A549 (cell line): ENCODE measurements around the gene KLHL3. TPM values are rescaled to one million over a fixed set of nuclear protein-coding genes. Genes with fewer than 3 reads are reported as not detected.

Source experiments
- ATAC-seq, 2 experiments: fragments of 200-7000 bp in 1 of 2; fragments of >200 bp in 1 of 2; cut with Nextera tagmentation in 1 of 2; cut with Tn5 transposase in 1 of 2; 3 replicates each; pipeline versions ENCODE4 v1.8.0 to v1.9.1; 2018 to 2020; ENCODE audit warnings: mild to moderate bottlenecking in 1 of 2, moderate library complexity in 1 of 2
- CTCF ChIA-PET: fragments of 300-600 bp; sonication (Branson Sonifier 250); formaldehyde crosslinking; extraction: SDS; loops from one replicate; lab custom pipeline; 2021; ENCODE audit warnings: antibody characterized with exemption, inconsistent platforms; lab: Yijun Ruan, JAX
- POLR2A ChIA-PET: fragments of 350-600 bp; formaldehyde crosslinking; extraction: SDS; loops from one replicate; lab custom pipeline; 2021; ENCODE audit warnings: antibody characterized with exemption, inconsistent platforms; lab: Yijun Ruan, JAX
- DNase-seq, 2 experiments: peaks; one replicate each; pipeline versions ENCODE4 v3.0.0 to v3.0.0-alpha.2; 2011 to 2016; ENCODE audit warnings: low read depth in 1 of 2, low spot score in 1 of 2
- FAIRE-seq: peaks from 2 replicates; lab custom pipeline; 2011; peaks lifted over from hg19 to GRCh38; lab: Jason Lieb, UNC
- H3K27ac ChIP-seq, 2 experiments: fragments of >200 bp; sonication (Bioruptor Twin); formaldehyde crosslinking; 3 replicates each; pipeline ENCODE4 v1.5.1; 2016 to 2017
- H3K4me1 ChIP-seq: fragments of >200 bp; sonication (Bioruptor Twin); formaldehyde crosslinking; 3 replicates; pipeline ENCODE4 v1.6.1; 2016
- H3K4me2 ChIP-seq: fragments of >200 bp; sonication (Bioruptor Twin); formaldehyde crosslinking; 3 replicates; pipeline ENCODE4 v1.6.1; 2016
- H3K4me3 ChIP-seq: fragments of >200 bp; sonication (Bioruptor Twin); formaldehyde crosslinking; 3 replicates; pipeline ENCODE4 v1.5.1; 2016
- H3K9me3 ChIP-seq: fragments of >200 bp; sonication (Bioruptor Twin); formaldehyde crosslinking; 3 replicates; pipeline ENCODE4 v1.6.1; 2016
- EP300 ChIP-seq, 2 experiments: fragments of >200 bp; sonication (Bioruptor Twin); formaldehyde crosslinking; IDR thresholded peaks; 2 replicates in 1 of 2; 3 replicates in 1 of 2; pipeline ENCODE4 v1.6.1; 2016 to 2017
- FOSL2 ChIP-seq, 2 experiments: fragments of 450-650 bp in 1 of 2; fragments of >200 bp in 1 of 2; sonication (Bioruptor Twin) in 1 of 2; formaldehyde crosslinking; IDR thresholded peaks; 2 replicates each; pipeline versions ENCODE4 v1.5.0 to v1.6.1; 2016 to 2020; ENCODE audit warnings: mild to moderate bottlenecking in 1 of 2, moderate library complexity in 1 of 2
- HES2 ChIP-seq: fragments of >200 bp; sonication (Bioruptor Twin); formaldehyde crosslinking; IDR thresholded peaks from 2 replicates; pipeline ENCODE4 v1.6.1; 2016
- HOXA7 ChIP-seq: fragments of 250-450 bp; sonication (Bioruptor Pico); IDR thresholded peaks from 2 replicates; pipeline ENCODE4 v1.5.0; 2020; ENCODE audit warnings: mild to moderate bottlenecking, moderate library complexity
- HOXB13 ChIP-seq: fragments of 250-450 bp; sonication (Bioruptor Pico); IDR thresholded peaks from 2 replicates; pipeline ENCODE4 v1.5.0; 2020; ENCODE audit warnings: low read depth, mild to moderate bottlenecking, moderate library complexity
- MAFK ChIP-seq: fragments of 450-650 bp; IDR thresholded peaks from 2 replicates; pipeline ENCODE4 v1.6.1; 2014; ENCODE audit not compliant: partially characterized antibody
- MAZ ChIP-seq: fragments of 150-350 bp; IDR thresholded peaks from 2 replicates; pipeline ENCODE4 v1.6.1; 2014; ENCODE audit warnings: antibody characterized with exemption, low read depth, low read length, borderline replicate concordance
- MYC ChIP-seq: IDR thresholded peaks from 2 replicates; pipeline ENCODE4 v1.6.1; 2012; ENCODE audit warnings: mild to moderate bottlenecking, inconsistent platforms, low read length, improper control_type of control experiment, borderline replicate concordance
- NR3C1 ChIP-seq: fragments of >200 bp; sonication (Bioruptor Twin); formaldehyde crosslinking; IDR thresholded peaks from 3 replicates; pipeline ENCODE4 v1.6.1; 2017
- POLR2A ChIP-seq: IDR thresholded peaks from 2 replicates; pipeline ENCODE4 v1.6.1; 2012; ENCODE audit warnings: mild to moderate bottlenecking, low read length
- POLR2AphosphoS2 ChIP-seq: conservative IDR thresholded peaks from 2 replicates; pipeline ENCODE4 v1.6.1; 2012; ENCODE audit warnings: low read length, improper control_type of control experiment, inconsistent platforms
- RAD21 ChIP-seq, 2 experiments: fragments of >200 bp in 1 of 2; sonication (Bioruptor Twin) in 1 of 2; formaldehyde crosslinking in 1 of 2; IDR thresholded peaks in 1 of 2; conservative IDR thresholded peaks in 1 of 2; 2 replicates in 1 of 2; 3 replicates in 1 of 2; pipeline ENCODE4 v1.6.1; 2012 to 2018; ENCODE audit warnings: inconsistent platforms in 1 of 2
- RARB ChIP-seq: fragments of 250-450 bp; sonication (Bioruptor Pico); IDR thresholded peaks from 2 replicates; pipeline ENCODE4 v1.8.0; 2021; ENCODE audit warnings: mild to moderate bottlenecking, moderate library complexity
- SMC3 ChIP-seq: fragments of >200 bp; sonication (Bioruptor Twin); formaldehyde crosslinking; IDR thresholded peaks from 3 replicates; pipeline ENCODE4 v1.6.1; 2018; ENCODE audit warnings: inconsistent platforms
- ZFP36 ChIP-seq: fragments of 450-650 bp; IDR thresholded peaks from 2 replicates; pipeline ENCODE4 v1.6.1; 2014; ENCODE audit warnings: borderline replicate concordance; ENCODE audit not compliant: partially characterized antibody
- WGBS: methylation state at CpG from one replicate; pipeline ENCODE4 v1.1.6; 2017; ENCODE audit errors: missing lambda C conversion rate; 5-methylcytosine and 5-hydroxymethylcytosine counted together
- polyA plus RNA-seq, 4 experiments: library from polyadenylated mRNA; depleted of rRNA in 3 of 4; stranded (reverse); fragments of >200 nt; fragmentation: RNase III in 1 of 4; extraction: RNeasy Plus Mini Kit Qiagen cat#74134 plus additional on column Dnase treatment in 1 of 4; gene quantifications; 2 replicates in 3 of 4; 3 replicates in 1 of 4; pipeline ENCODE4 v1.2.3, GENCODE V29; 2011 to 2017
- TF ChIP-seq, protein P1 (sequence below): fragments of >200 bp; sonication (Bioruptor Twin); formaldehyde crosslinking; IDR thresholded peaks from 3 replicates; pipeline ENCODE4 v1.5.1; 2016
- TF ChIP-seq, protein P2 (sequence below): fragments of 250-450 bp; sonication (Bioruptor Pico); IDR thresholded peaks from 2 replicates; pipeline ENCODE4 v1.5.0; 2021; ENCODE audit warnings: mild to moderate bottlenecking, moderate library complexity, borderline replicate concordance

Gene KLHL3
- polyA plus RNA-seq, 2 of the 4 experiments (the other 2 are of a cell fraction) = 0.35 to 1.1 TPM

DNA sequence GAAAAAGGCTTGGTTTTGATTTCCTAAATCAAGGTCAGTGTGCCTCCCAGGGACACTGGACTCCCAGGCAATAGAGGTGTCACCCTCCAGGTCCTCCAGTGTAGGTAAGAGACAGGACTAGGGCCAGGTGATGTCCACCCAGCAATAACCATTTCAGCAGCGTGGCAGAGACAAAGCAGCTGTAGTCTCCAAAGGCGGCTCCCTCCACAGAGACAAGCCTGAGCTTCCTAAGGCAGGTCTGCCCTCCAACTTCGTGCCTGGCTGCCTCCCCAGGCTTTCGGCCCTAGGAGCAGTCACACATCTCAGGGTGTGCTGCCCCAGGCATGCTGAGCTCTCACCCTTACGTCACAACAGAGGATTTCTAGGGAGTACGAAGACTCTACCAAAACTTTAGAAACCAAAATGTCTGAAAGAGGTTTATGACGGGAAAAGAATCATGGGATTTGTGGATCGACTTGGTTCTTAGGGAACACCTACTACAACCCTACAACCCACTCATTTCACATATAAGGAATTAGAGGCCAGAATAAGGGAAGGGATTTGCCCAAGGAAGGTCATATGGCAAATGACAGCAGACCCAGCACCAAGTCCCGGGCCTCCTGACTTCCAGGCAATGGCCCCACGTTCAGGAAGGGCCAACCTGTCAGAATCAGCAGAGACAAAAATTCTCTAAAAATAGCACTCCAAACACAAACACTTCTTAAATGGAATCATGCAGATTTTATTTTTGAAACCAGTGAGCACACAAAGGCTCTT is 105.5 kb downstream of the KLHL3 start:
- ChIA-PET CTCF (interaction anchor here (0.5 to 5.5 kb wide), 35 partner anchors 10 to 519 kb away, joined by 3 to 135 read pairs (median 6); no protein-coding TSS in a partner anchor), POLR2A (no interaction called here)
- no peak overlapping the region for H3K4me3 ChIP-seq
- no peaks in the 10 kb centered on the region for H3K9me3 ChIP-seq
- DNase-seq = no peak
- no peak for TF ChIP-seq RARB
- no peak for TF ChIP-seq NR3C1
- TF ChIP-seq POLR2A = no peak
- TF ChIP-seq MAFK = no peak
- no peak for TF ChIP-seq POLR2AphosphoS2
- WGBS = 54% methylated on average over 8 of the region's 10 CpGs
- FAIRE-seq = no peak
- no peak overlapping the region for H3K4me2 ChIP-seq
- ATAC-seq = peak; percentile 31 to 46; a peak in 4 of 6 replicates
- no peaks in the 10 kb centered on the region for H3K4me1 ChIP-seq
- H3K27ac ChIP-seq = no peak overlapping the region

DNA sequence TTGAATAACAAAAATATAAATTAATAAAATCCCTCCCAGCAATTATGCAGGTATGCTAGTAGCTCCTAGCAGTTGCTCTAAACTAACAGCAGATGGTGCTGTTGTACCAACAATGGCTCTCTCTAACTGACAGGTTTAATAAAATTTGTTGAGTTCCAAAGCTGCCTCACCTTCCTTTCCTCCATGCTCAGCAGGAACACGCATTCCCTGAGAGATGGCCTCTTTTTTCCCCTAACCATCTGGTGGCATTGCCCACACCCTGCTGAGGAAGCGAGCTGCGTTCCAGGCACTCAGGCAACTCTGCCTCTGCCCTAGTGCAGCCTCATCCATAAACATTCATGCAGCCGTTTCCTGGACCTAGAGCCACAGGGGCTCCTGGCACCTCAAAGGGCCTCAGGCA is 106.2 kb downstream of the KLHL3 start:
- H3K4me3 ChIP-seq = no peak overlapping the region
- TF ChIP-seq ZFP36 (no peak), EP300 (IDR thresholded peaks at IDR 0.05) (no peak), MAFK (no peak), RAD21 (conservative IDR thresholded peaks at IDR 0.05 in 1 of 2, IDR thresholded peaks at IDR 0.05 in 1 of 2) (peak; percentile 89 to 91), SMC3 (peak; percentile 72)
- TF ChIP-seq, protein P1, sequence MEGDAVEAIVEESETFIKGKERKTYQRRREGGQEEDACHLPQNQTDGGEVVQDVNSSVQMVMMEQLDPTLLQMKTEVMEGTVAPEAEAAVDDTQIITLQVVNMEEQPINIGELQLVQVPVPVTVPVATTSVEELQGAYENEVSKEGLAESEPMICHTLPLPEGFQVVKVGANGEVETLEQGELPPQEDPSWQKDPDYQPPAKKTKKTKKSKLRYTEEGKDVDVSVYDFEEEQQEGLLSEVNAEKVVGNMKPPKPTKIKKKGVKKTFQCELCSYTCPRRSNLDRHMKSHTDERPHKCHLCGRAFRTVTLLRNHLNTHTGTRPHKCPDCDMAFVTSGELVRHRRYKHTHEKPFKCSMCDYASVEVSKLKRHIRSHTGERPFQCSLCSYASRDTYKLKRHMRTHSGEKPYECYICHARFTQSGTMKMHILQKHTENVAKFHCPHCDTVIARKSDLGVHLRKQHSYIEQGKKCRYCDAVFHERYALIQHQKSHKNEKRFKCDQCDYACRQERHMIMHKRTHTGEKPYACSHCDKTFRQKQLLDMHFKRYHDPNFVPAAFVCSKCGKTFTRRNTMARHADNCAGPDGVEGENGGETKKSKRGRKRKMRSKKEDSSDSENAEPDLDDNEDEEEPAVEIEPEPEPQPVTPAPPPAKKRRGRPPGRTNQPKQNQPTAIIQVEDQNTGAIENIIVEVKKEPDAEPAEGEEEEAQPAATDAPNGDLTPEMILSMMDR = peak; percentile 87
- TF ChIP-seq, all 56 proteins: peak for 3
- Histone ChIP-seq H3K27ac (no peak overlapping the region), H3K9me3 (no peaks in the 10 kb centered on the region), H3K4me1 (no peaks in the 10 kb centered on the region), H3K4me2 (no peak overlapping the region)
- FAIRE-seq (no peak), DNase-seq (peak; percentile 60 to 77), ATAC-seq (peak; percentile 66 to 92)
- CTCF ChIA-PET = interaction anchor here (0.5 to 5.5 kb wide), 46 partner anchors 11 to 519 kb away, joined by 3 to 135 read pairs (median 4); no protein-coding TSS in a partner anchor
- WGBS = 11% methylated on average over 3 of the region's 4 CpGs
- POLR2A ChIA-PET = no interaction called here

DNA sequence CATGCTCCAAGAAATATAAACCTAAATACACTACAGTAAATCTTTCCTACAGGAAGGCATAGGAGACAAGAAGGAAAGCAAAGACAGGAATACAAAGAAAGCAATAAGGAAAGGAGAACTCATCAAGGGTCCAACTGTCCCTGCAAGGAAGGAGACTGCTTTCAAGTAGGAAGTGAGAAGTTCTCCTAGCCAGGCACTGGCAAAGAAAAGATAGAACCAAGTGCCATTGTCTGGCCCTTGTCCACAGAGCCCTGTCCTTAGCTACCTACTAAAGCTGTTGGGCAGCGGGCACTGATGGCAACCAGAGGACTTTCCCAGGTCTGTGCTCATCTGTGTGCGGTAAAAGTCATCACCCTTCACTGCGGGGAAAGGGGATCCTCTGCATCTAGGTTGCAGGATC is 108.2 kb downstream of the KLHL3 start:
- Histone ChIP-seq H3K4me1 (no peaks in the 10 kb centered on the region), H3K9me3 (no peaks in the 10 kb centered on the region), H3K27ac (no peak overlapping the region), H3K4me3 (no peak overlapping the region), H3K4me2 (no peak overlapping the region)
- no peak; a peak in 1 of 6 replicates for ATAC-seq
- WGBS = 64% methylated on average over 3 of the region's 3 CpGs
- TF ChIP-seq FOSL2 (IDR thresholded peaks at IDR 0.05) (no peak), FOSL2 (CRISPR knock-in tag; IDR thresholded peaks at IDR 0.05) (no peak), MAZ (no peak), MYC (no peak), HES2 (no peak), HOXA7 (no peak), HOXB13 (no peak)
- TF ChIP-seq, protein P2, sequence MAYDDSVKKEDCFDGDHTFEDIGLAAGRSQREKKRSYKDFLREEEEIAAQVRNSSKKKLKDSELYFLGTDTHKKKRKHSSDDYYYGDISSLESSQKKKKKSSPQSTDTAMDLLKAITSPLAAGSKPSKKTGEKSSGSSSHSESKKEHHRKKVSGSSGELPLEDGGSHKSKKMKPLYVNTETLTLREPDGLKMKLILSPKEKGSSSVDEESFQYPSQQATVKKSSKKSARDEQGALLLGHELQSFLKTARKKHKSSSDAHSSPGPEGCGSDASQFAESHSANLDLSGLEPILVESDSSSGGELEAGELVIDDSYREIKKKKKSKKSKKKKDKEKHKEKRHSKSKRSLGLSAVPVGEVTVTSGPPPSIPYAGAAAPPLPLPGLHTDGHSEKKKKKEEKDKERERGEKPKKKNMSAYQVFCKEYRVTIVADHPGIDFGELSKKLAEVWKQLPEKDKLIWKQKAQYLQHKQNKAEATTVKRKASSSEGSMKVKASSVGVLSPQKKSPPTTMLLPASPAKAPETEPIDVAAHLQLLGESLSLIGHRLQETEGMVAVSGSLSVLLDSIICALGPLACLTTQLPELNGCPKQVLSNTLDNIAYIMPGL (CRISPR knock-in tag) = no peak
- POLR2A ChIA-PET = no interaction called here
- CTCF ChIA-PET = interaction anchor here (1.0 to 5.5 kb wide), 7 partner anchors 9 to 505 kb away, joined by 3 to 135 read pairs (median 13); no protein-coding TSS in a partner anchor
- FAIRE-seq = no peak
- DNase-seq = no peak
